CD14-positive monocyte (primary cell): Measurements from ENCODE around the gene UNC45B. TPM values are rescaled to one million over a fixed set of nuclear protein-coding genes. Genes with fewer than 3 reads are reported as not detected.
"Not testable (repeated sequence)": the region's sequence is repeated elsewhere in the genome, so short reads cannot be mapped to it uniquely, and the experiment has no call there.

Experiments
- DNase-seq, 3 donors: peaks; one replicate each; pipeline ENCODE4 v3.0.0-alpha.2; 2011 to 2022
- H2AFZ ChIP-seq: 2 replicates; pipeline ENCODE4 v1.6.0; 2012; ENCODE audit warnings: mild to moderate bottlenecking, low read depth, low read length, inconsistent platforms; ENCODE audit not compliant: insufficient read depth, poor library complexity, severe bottlenecking
- H3K27ac ChIP-seq, 2 donors: 1 replicate in 1 of 2; 2 replicates in 1 of 2; pipeline ENCODE4 v1.5.1; 2012 to 2013; ENCODE audit warnings: low read length in 2 of 2, control low read depth in 1 of 2, inconsistent platforms in 1 of 2, low read depth in 1 of 2, mild to moderate bottlenecking in 1 of 2
- H3K27me3 ChIP-seq, 2 donors: one replicate each; pipeline versions ENCODE4 v1.6.0 to v1.6.1; 2011 to 2013; ENCODE audit warnings: low read length in 2 of 2; ENCODE audit not compliant: control insufficient read depth in 2 of 2, insufficient read depth in 2 of 2
- H3K36me3 ChIP-seq, 2 donors: replicated peaks in 1 of 2; 1 replicate in 1 of 2; 2 replicates in 1 of 2; pipeline versions ENCODE4 v1.5.1 to v1.6.1; 2012 to 2013; ENCODE audit warnings: low read length in 2 of 2, control low read depth in 1 of 2, inconsistent platforms in 1 of 2, mild to moderate bottlenecking in 1 of 2; ENCODE audit not compliant: insufficient read depth in 2 of 2, control insufficient read depth in 1 of 2
- H3K4me1 ChIP-seq, 2 donors: 1 replicate in 1 of 2; 2 replicates in 1 of 2; pipeline versions ENCODE4 v1.5.1 to v1.6.1; 2012 to 2013; ENCODE audit warnings: low read length in 2 of 2, control low read depth in 1 of 2, inconsistent platforms in 1 of 2, mild to moderate bottlenecking in 1 of 2, moderate library complexity in 1 of 2; ENCODE audit not compliant: insufficient read depth in 2 of 2, control insufficient read depth in 1 of 2
- H3K4me2 ChIP-seq: replicated peaks from 2 replicates; pipeline ENCODE3; 2012; ENCODE audit warnings: low read length, moderate library complexity, mild to moderate bottlenecking; ENCODE audit not compliant: poor library complexity, severe bottlenecking; ENCODE audit errors: extremely low read depth
- H3K4me3 ChIP-seq, 3 experiments: fragments of 200-600 bp in 1 of 3; sonication (generic) in 1 of 3; replicated peaks in 1 of 3; 1 replicate in 2 of 3; 2 replicates in 1 of 3; pipeline ENCODE4 v1.5.1; 2011 to 2013; ENCODE audit warnings: low read length in 3 of 3, mild to moderate bottlenecking in 3 of 3, control low read depth in 2 of 3, low read depth in 2 of 3, inconsistent platforms in 1 of 3, moderate library complexity in 1 of 3
- H3K79me2 ChIP-seq: 2 replicates; pipeline ENCODE4 v1.6.0; 2012; ENCODE audit warnings: mild to moderate bottlenecking, control low read depth, inconsistent platforms, low read length, moderate library complexity; ENCODE audit not compliant: insufficient read depth
- H3K9ac ChIP-seq: 2 replicates; pipeline ENCODE4 v1.6.0; 2017; ENCODE audit warnings: low read length, mild to moderate bottlenecking; ENCODE audit not compliant: insufficient read depth, poor library complexity, severe bottlenecking
- H3K9me3 ChIP-seq, 2 donors: replicated peaks in 1 of 2; 1 replicate in 1 of 2; 2 replicates in 1 of 2; pipeline versions ENCODE4 v1.5.1 to v1.6.1; 2012 to 2013; ENCODE audit warnings: low read length in 2 of 2, control low read depth in 1 of 2; ENCODE audit not compliant: control insufficient read depth in 1 of 2, insufficient read depth in 1 of 2
- H4K20me1 ChIP-seq: 2 replicates; pipeline ENCODE4 v1.6.0; 2012; ENCODE audit warnings: mild to moderate bottlenecking, low read length, control low read depth, moderate library complexity; ENCODE audit not compliant: insufficient read depth
- H3K27ac Mint-ChIP-seq, 7 donors: one replicate each; pipeline ENCODE4 v1.8.0; 2020; ENCODE audit warnings: mild to moderate bottlenecking in 7 of 7, mixed read lengths in 7 of 7, moderate library complexity in 6 of 7, inconsistent platforms in 2 of 7
- H3K27me3 Mint-ChIP-seq, 3 donors: one replicate each; pipeline ENCODE4 v1.8.0; 2021 to 2022; ENCODE audit warnings: low read depth in 3 of 3, mild to moderate bottlenecking in 3 of 3, mixed read lengths in 3 of 3, moderate library complexity in 3 of 3, inconsistent platforms in 1 of 3
- H3K36me3 Mint-ChIP-seq, 2 donors: one replicate each; pipeline ENCODE4 v1.8.0; 2020; ENCODE audit warnings: mixed read lengths in 2 of 2, inconsistent platforms in 1 of 2, mild to moderate bottlenecking in 1 of 2
- H3K4me1 Mint-ChIP-seq: one replicate; pipeline ENCODE4 v1.8.0; 2020; ENCODE audit warnings: mild to moderate bottlenecking, mixed read lengths
- H3K4me3 Mint-ChIP-seq, 2 donors: one replicate each; pipeline ENCODE4 v1.8.0; 2020; ENCODE audit warnings: mild to moderate bottlenecking in 2 of 2, mixed read lengths in 2 of 2, moderate library complexity in 1 of 2
- H3K9me3 Mint-ChIP-seq, 7 donors: one replicate each; pipeline ENCODE4 v1.8.0; 2020 to 2022; ENCODE audit warnings: mixed read lengths in 7 of 7, mild to moderate bottlenecking in 6 of 7, moderate library complexity in 6 of 7, inconsistent platforms in 2 of 7
- WGBS: methylation state at CpG from one replicate; pipeline ENCODE4 v1.1.5; 2013; ENCODE audit warnings: missing lambda C conversion rate; ENCODE audit not compliant: insufficient coverage; 5-methylcytosine and 5-hydroxymethylcytosine counted together
- intact Hi-C, 2 donors: fragments of 100-400 bp; cut with micrococcal nuclease; formaldehyde crosslinking; loops; one replicate each; pipeline versions ENCODE4 v1.15.0 to v1.15.1; 2023
- polyA plus RNA-seq, 3 donors: library from polyadenylated mRNA; depleted of rRNA in 1 of 3; unstranded in 2 of 3; stranded (reverse) in 1 of 3; fragments of 300-500 nt in 2 of 3; fragments of >200 nt in 1 of 3; fragmentation: Illumina TruSeq in 2 of 3; gene quantifications; 1 replicate in 2 of 3; 2 replicates in 1 of 3; pipeline ENCODE4 v1.2.3, GENCODE V29; 2012 to 2021
- TF ChIP-seq, protein P1 (sequence below): fragments of 200-600 bp; IDR thresholded peaks from one replicate; pipeline ENCODE4 v1.8.0; 2022; ENCODE audit warnings: antibody characterized with exemption, mild to moderate bottlenecking

Gene UNC45B
- polyA plus RNA-seq, 3 donors: not detected

DNA sequence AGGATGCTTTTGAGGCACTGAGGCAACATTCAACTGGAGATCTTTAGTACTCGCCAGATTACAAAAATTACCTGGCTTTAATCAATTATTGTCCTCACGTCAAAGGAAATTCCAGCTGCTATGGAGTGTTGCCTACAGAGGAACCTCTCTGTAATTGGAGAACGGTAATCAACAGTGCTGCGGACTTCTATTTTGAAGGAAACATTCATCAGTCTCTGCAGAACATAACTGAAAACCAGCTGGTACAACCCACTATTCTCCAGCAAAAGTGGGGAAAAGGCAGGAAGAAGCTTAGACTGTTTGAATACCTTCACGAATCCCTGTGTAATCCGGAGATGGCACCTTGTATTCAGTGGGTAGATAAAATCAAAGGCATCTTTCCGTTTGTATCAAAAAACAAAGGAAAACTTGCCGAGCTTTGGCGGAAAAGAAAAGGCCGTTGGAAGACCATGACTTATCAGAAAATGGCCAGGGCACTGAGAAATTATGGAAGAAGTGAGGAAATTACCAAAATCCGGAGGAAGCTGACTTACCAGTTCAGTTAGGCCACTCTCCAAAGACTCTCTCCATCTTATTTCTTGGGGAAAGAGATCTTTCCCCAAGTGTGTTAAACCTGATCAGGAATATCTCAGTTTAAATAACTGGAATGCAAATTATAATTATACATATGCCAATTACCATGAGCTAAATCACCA is 43.5 kb downstream of the UNC45B start:
- intact Hi-C loops: no loop called here
- H3K27me3 Mint-ChIP-seq: peaks cover 11 to 22% (median 22%) of the 10 kb centered on the region in 3 donors
- no peaks in the 10 kb centered on the region for H3K36me3 Mint-ChIP-seq
- DNase-seq: no peak
- peaks cover 18% of the 10 kb centered on the region for H3K4me1 Mint-ChIP-seq
- no peaks in the 10 kb centered on the region for H4K20me1 ChIP-seq
- WGBS: 93% methylated on average over 2 of the region's 11 CpGs
- H3K4me1 ChIP-seq: peaks cover 7 to 26% of the 10 kb centered on the region in 2 donors
- H3K27me3 ChIP-seq: peaks cover 0 to 3% of the 10 kb centered on the region in 2 donors
- H3K27ac ChIP-seq: no peak overlapping the region
- H3K79me2 ChIP-seq: no peaks in the 10 kb centered on the region
- TF ChIP-seq, protein P1, sequence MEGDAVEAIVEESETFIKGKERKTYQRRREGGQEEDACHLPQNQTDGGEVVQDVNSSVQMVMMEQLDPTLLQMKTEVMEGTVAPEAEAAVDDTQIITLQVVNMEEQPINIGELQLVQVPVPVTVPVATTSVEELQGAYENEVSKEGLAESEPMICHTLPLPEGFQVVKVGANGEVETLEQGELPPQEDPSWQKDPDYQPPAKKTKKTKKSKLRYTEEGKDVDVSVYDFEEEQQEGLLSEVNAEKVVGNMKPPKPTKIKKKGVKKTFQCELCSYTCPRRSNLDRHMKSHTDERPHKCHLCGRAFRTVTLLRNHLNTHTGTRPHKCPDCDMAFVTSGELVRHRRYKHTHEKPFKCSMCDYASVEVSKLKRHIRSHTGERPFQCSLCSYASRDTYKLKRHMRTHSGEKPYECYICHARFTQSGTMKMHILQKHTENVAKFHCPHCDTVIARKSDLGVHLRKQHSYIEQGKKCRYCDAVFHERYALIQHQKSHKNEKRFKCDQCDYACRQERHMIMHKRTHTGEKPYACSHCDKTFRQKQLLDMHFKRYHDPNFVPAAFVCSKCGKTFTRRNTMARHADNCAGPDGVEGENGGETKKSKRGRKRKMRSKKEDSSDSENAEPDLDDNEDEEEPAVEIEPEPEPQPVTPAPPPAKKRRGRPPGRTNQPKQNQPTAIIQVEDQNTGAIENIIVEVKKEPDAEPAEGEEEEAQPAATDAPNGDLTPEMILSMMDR: no peak
- H3K4me3 Mint-ChIP-seq: no peak overlapping the region
- H3K4me3 ChIP-seq: no peak overlapping the region
- H3K9me3 Mint-ChIP-seq: peaks cover 4 to 16% (median 9%) of the 10 kb centered on the region in 7 donors
- no peak overlapping the region for H2AFZ ChIP-seq
- no peak overlapping the region for H3K27ac Mint-ChIP-seq
- no peaks in the 10 kb centered on the region for H3K9me3 ChIP-seq
- no peak overlapping the region for H3K9ac ChIP-seq
- H3K4me2 ChIP-seq: no peak overlapping the region
- no peaks in the 10 kb centered on the region for H3K36me3 ChIP-seq

DNA sequence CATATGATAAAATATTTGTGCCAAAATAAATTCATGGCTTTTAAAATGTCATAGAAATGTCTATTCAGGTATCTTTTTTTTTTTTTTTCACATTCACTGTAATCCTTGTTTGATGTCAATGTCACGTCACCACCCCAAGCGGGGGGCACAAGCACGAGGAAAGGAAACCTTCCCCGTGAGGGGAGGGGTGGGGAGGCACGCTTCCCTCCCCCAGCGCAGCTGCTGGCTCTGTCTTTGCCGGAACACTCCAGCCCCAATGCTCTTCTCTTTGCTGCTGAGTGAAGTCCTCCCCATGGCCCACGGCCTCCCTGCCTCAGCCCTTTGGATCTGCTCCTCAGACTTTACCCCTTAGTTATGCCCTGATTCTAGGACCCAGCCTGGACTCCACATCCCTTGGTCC is 45.1 kb downstream of the UNC45B start:
- Histone ChIP-seq H3K9me3 (peaks cover 0 to 3% of the 10 kb centered on the region in 2 donors), H3K27ac (no peak overlapping the region), H3K4me1 (peaks cover 7 to 23% of the 10 kb centered on the region in 2 donors), H3K36me3 (no peaks in the 10 kb centered on the region), H3K9ac (no peak overlapping the region), H3K4me2 (no peak overlapping the region), H4K20me1 (no peaks in the 10 kb centered on the region), H3K27me3 (peaks cover 0 to 3% of the 10 kb centered on the region in 2 donors), H3K4me3 (no peak overlapping the region), H3K79me2 (no peaks in the 10 kb centered on the region), H2AFZ (no peak overlapping the region)
- Mint-ChIP-seq H3K27ac (no peak overlapping the region), H3K4me3 (no peak overlapping the region), H3K9me3 (peaks cover 4 to 22% (median 17%) of the 10 kb centered on the region in 7 donors), H3K27me3 (peaks cover 17 to 25% (median 20%) of the 10 kb centered on the region in 3 donors), H3K36me3 (no peaks in the 10 kb centered on the region), H3K4me1 (peaks cover 16% of the 10 kb centered on the region)
- TF ChIP-seq, protein P1: no peak
- DNase-seq: no peak
- 96% methylated on average over 3 of the region's 8 CpGs for WGBS
- intact Hi-C loops: no loop called here

DNA sequence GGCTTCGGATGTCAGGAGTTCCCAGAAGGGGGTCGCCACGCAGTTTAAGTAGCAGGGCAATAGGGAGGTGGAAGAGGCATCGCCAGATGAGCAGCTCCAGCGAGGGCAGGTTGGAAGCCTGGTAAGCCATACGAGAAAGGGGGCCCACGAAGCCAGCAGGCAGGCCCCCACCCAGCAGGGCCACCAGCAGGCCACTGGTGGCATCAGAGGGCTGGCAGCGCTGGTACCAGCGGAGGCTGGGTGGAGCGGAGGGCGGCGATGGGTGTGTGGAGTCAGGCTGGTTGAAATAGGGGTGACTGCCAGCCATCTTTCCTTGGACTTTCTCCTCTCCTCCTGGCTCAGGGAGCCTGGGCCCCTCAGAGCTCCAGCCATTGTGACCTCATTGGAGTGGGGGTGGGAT is 46.4 kb downstream of the UNC45B start, which contains the start of gene SLC35G3:
Gene SLC35G3, minus strand, starts transcription at position 393 of the 400 bp plus-strand sequence. Its CDS starts 86 bp downstream, at position 307.
- H3K36me3 ChIP-seq, H2AFZ ChIP-seq, H3K9me3 ChIP-seq, H3K4me1 Mint-ChIP-seq, H3K4me3 ChIP-seq, H3K4me2 ChIP-seq, H3K36me3 Mint-ChIP-seq, H3K79me2 ChIP-seq, H3K27ac ChIP-seq, DNase-seq, H3K4me3 Mint-ChIP-seq, H3K9ac ChIP-seq, H4K20me1 ChIP-seq, H3K27me3 ChIP-seq, intact Hi-C loops: not testable (repeated sequence)
- 97% methylated on average over 8 of the region's 12 CpGs for WGBS
- peaks cover 7 to 12% of the 10 kb centered on the region in 2 donors for H3K4me1 ChIP-seq
- peaks cover 17 to 23% (median 20%) of the 10 kb centered on the region in 3 donors for H3K27me3 Mint-ChIP-seq
- H3K9me3 Mint-ChIP-seq: peaks cover 5 to 23% (median 20%) of the 10 kb centered on the region in 7 donors
- peak within 1 kb of the TSS in 2 of 7 donors; percentile 6 to 57 for H3K27ac Mint-ChIP-seq
